Esophagus muscularis mucosa (tissue), 3 donors: Measurements from ENCODE around the gene NOBOX.

Experiments
- CTCF ChIP-seq, 3 experiments: fragments of 200-600 bp in 2 of 3; fragments of 450-650 bp in 1 of 3; sonication (generic) in 2 of 3; IDR thresholded peaks; one replicate each; pipeline ENCODE4 v1.5.1; 2017 to 2019; ENCODE audit warnings: antibody characterized with exemption in 3 of 3, mild to moderate bottlenecking in 2 of 3, moderate library complexity in 1 of 3
- POLR2A ChIP-seq: fragments of 450-650 bp; IDR thresholded peaks from one replicate; pipeline ENCODE4 v1.6.1; 2017; ENCODE audit warnings: antibody characterized with exemption, moderate library complexity, mild to moderate bottlenecking, low read depth
- POLR2AphosphoS5 ChIP-seq, 2 donors: sonication (generic); formaldehyde crosslinking; IDR thresholded peaks; one replicate each; pipeline ENCODE4 v1.6.1; 2017; ENCODE audit warnings: antibody characterized with exemption in 2 of 2

- TF ChIP-seq POLR2AphosphoS5 (IDR thresholded peaks at IDR 0.05): no peak
- no peak for TF ChIP-seq CTCF (IDR thresholded peaks at IDR 0.05)
- TF ChIP-seq POLR2A: no peak
These were observed 16.8 kb downstream of the NOBOX start for GRCh38 chr7:144386741-144387140.
